HepG2 (cell line): ENCODE results near the gene TMTC4. TPM values are rescaled to one million over a fixed set of nuclear protein-coding genes. Genes with fewer than 3 reads are reported as not detected.

Experiments used
- ATAC-seq: fragments of 200-7000 bp; cut with Tn5 transposase; 3 replicates; pipeline ENCODE4 v1.9.1; 2020; ENCODE audit warnings: mild to moderate bottlenecking, moderate library complexity
- BruUV-seq: library from RNA; stranded (reverse); fragments of 400-500 nt; replicated peaks from 2 replicates; lab custom pipeline; 2021; lab: Mats Ljungman, UMichigan
- CTCF ChIA-PET: fragments of 300-600 bp; formaldehyde crosslinking; extraction: SDS; loops from one replicate; lab custom pipeline; 2021; ENCODE audit warnings: low total read pairs, inconsistent platforms, low intra/inter-chr PET ratio; lab: Yijun Ruan, JAX
- POLR2A ChIA-PET: fragments of 350-600 bp; sonication (Branson Sonifier 250); formaldehyde crosslinking; loops from one replicate; lab custom pipeline; 2020; ENCODE audit warnings: antibody characterized with exemption, inconsistent platforms; lab: Yijun Ruan, JAX
- DNase-seq: peaks from one replicate; pipeline ENCODE4 v3.0.0-alpha.2; 2015; ENCODE audit warnings: low spot score
- FAIRE-seq: peaks from 3 replicates; lab custom pipeline; 2011; peaks lifted over from hg19 to GRCh38; lab: Jason Lieb, UNC
- H2AFZ ChIP-seq: one replicate; pipeline ENCODE4 v1.6.1; 2011; ENCODE audit warnings: low read length, inconsistent platforms
- H3K27ac ChIP-seq: fragments of 300-600 bp; 3 replicates; pipeline ENCODE4 v1.8.0; 2011; ENCODE audit warnings: mixed run types, mild to moderate bottlenecking, mixed read lengths, low read length, inconsistent platforms; ENCODE audit not compliant: insufficient read depth; ENCODE audit errors: extremely low read length
- H3K27me3 ChIP-seq, 2 experiments: fragments of 200-600 bp in 1 of 2; 2 replicates in 1 of 2; 3 replicates in 1 of 2; pipeline versions ENCODE4 v1.6.0 to v1.8.0; 2011; ENCODE audit warnings: low read length in 2 of 2, mild to moderate bottlenecking in 2 of 2, moderate library complexity in 2 of 2, inconsistent platforms in 1 of 2; ENCODE audit not compliant: insufficient read depth in 2 of 2, control insufficient read depth in 1 of 2
- H3K36me3 ChIP-seq, 2 experiments: fragments of 200-600 bp in 1 of 2; replicated peaks in 1 of 2; 2 replicates in 1 of 2; 3 replicates in 1 of 2; pipeline versions ENCODE4 v1.5.1 to v1.8.0; 2011; ENCODE audit warnings: low read length in 2 of 2, inconsistent platforms in 1 of 2; ENCODE audit not compliant: insufficient read depth in 2 of 2, control insufficient read depth in 1 of 2
- H3K4me1 ChIP-seq: 2 replicates; pipeline ENCODE4 v1.5.1; 2012; ENCODE audit warnings: low read length, inconsistent platforms; ENCODE audit not compliant: insufficient read depth
- H3K4me2 ChIP-seq: 2 replicates; pipeline ENCODE4 v1.6.0; 2011; ENCODE audit warnings: low read depth, low read length, inconsistent platforms
- H3K4me3 ChIP-seq, 3 experiments: fragments of 200-600 bp in 1 of 3; sonication (generic), shearing (Covaris generic) in 1 of 3; replicated peaks in 1 of 3; 2 replicates each; pipeline ENCODE4 v1.5.1; 2011 to 2016; ENCODE audit warnings: low read length in 3 of 3, inconsistent platforms in 2 of 3, low read depth in 2 of 3, mild to moderate bottlenecking in 2 of 3, control low read depth in 1 of 3, mixed read lengths in 1 of 3; ENCODE audit not compliant: insufficient read depth in 1 of 3
- H3K79me2 ChIP-seq: one replicate; pipeline ENCODE4 v1.6.1; 2011; ENCODE audit warnings: low read length, inconsistent platforms; ENCODE audit not compliant: insufficient read depth
- H3K9ac ChIP-seq: 2 replicates; pipeline ENCODE4 v1.6.0; 2011; ENCODE audit warnings: mild to moderate bottlenecking, low read depth, low read length, inconsistent platforms; ENCODE audit not compliant: insufficient read depth
- H3K9me3 ChIP-seq: 2 replicates; pipeline ENCODE4 v1.5.1; 2012; ENCODE audit warnings: mild to moderate bottlenecking, low read length
- H4K20me1 ChIP-seq: 2 replicates; pipeline ENCODE4 v1.6.0; 2011; ENCODE audit warnings: inconsistent platforms, mild to moderate bottlenecking, low read length, moderate library complexity; ENCODE audit not compliant: insufficient read depth
- ATF1 ChIP-seq: IDR thresholded peaks from 2 replicates; pipeline ENCODE4 v1.6.1; 2016; ENCODE audit warnings: mild to moderate bottlenecking, control low read depth
- FOXO4 ChIP-seq: sonication (generic); formaldehyde crosslinking; conservative IDR thresholded peaks from 2 replicates; pipeline ENCODE4 v1.8.1; 2023; ENCODE audit warnings: missing genetic modification reagents
- GABPA ChIP-seq, 2 experiments: IDR thresholded peaks; 2 replicates each; pipeline ENCODE4 v1.6.1; 2011 to 2016; ENCODE audit warnings: low read depth in 2 of 2, low read length in 1 of 2, missing biosample characterization in 1 of 2, missing genetic modification characterization in 1 of 2
- MYC ChIP-seq: sonication (generic); formaldehyde crosslinking; IDR thresholded peaks from 2 replicates; pipeline ENCODE4 v1.9.0; 2021; ENCODE audit warnings: missing genetic modification reagents, borderline replicate concordance
- NFIB ChIP-seq: sonication (generic); formaldehyde crosslinking; IDR thresholded peaks from 2 replicates; pipeline ENCODE4 v1.9.0; 2021; ENCODE audit warnings: missing genetic modification reagents, mild to moderate bottlenecking, borderline replicate concordance
- NR3C1 ChIP-seq: sonication (generic); formaldehyde crosslinking; IDR thresholded peaks from 2 replicates; pipeline ENCODE4 v1.4.0; 2020; ENCODE audit warnings: missing genetic modification reagents
- POLR2AphosphoS2 ChIP-seq: IDR thresholded peaks from 2 replicates; pipeline ENCODE4 v1.6.1; 2011; ENCODE audit warnings: low read depth, low read length, improper control_type of control experiment
- RAD51 ChIP-seq: fragments of 450-650 bp; IDR thresholded peaks from 2 replicates; pipeline ENCODE4 v1.6.1; 2016; ENCODE audit warnings: borderline replicate concordance
- SPEN ChIP-seq: sonication (generic); formaldehyde crosslinking; IDR thresholded peaks from 2 replicates; pipeline ENCODE4 v1.5.1; 2020; ENCODE audit warnings: low read depth, mild to moderate bottlenecking, missing genetic modification reagents
- SSRP1 ChIP-seq: IDR thresholded peaks from 2 replicates; pipeline ENCODE4 v1.6.1; 2016; ENCODE audit warnings: control low read depth
- TFDP1 ChIP-seq: IDR thresholded peaks from 2 replicates; pipeline ENCODE4 v1.6.1; 2016; ENCODE audit warnings: missing compliant biosample characterization, missing genetic modification reagents, borderline replicate concordance
- ZBTB44 ChIP-seq: sonication (generic); formaldehyde crosslinking; IDR thresholded peaks from 2 replicates; pipeline ENCODE4 v1.4.0; 2020; ENCODE audit warnings: missing genetic modification reagents
- ZNF432 ChIP-seq: sonication (generic); formaldehyde crosslinking; IDR thresholded peaks from 2 replicates; pipeline ENCODE4 v1.5.0; 2020; ENCODE audit warnings: missing genetic modification reagents, mild to moderate bottlenecking, borderline replicate concordance
- ZNF496 ChIP-seq: sonication (generic); formaldehyde crosslinking; IDR thresholded peaks from 2 replicates; pipeline ENCODE4 v1.8.1; 2023; ENCODE audit warnings: mild to moderate bottlenecking, moderate library complexity, missing genetic modification reagents; ENCODE audit not compliant: insufficient replicate concordance
- ZNF563 ChIP-seq: sonication (generic); formaldehyde crosslinking; IDR thresholded peaks from 2 replicates; pipeline ENCODE4 v1.8.0; 2022; ENCODE audit warnings: mild to moderate bottlenecking, moderate library complexity, missing genetic modification reagents
- ZNF777 ChIP-seq: sonication (generic); formaldehyde crosslinking; IDR thresholded peaks from 2 replicates; pipeline ENCODE4 v1.4.0; 2020; ENCODE audit warnings: missing genetic modification reagents
- WGBS: methylation state at CpG from one replicate; pipeline ENCODE4 v1.1.6; 2017; ENCODE audit warnings: low lambda C conversion rate; 5-methylcytosine and 5-hydroxymethylcytosine counted together
- in situ Hi-C: cut with HindIII; loops from 2 replicates; pipeline ENCODE4 v1.10.0; 2017; ENCODE audit warnings: low pct_unique_long_range_greater_than_20kb; ENCODE audit not compliant: extremely low pct_ligation_motif_present
- intact Hi-C: fragments of 100-400 bp; cut with micrococcal nuclease; formaldehyde crosslinking; loops from one replicate; pipeline ENCODE4 v1.10.0; 2022; ENCODE audit not compliant: unreplicated experiment
- polyA plus RNA-seq, 8 experiments: library from polyadenylated mRNA; depleted of rRNA in 3 of 8; stranded (reverse) in 7 of 8; unstranded in 1 of 8; fragments of >200 nt; fragmentation: Illumina TruSeq in 4 of 8; extraction: Trizol in 4 of 8; gene quantifications; 2 replicates each; pipeline versions ENCODE4 v1.2.1 to v1.2.3, GENCODE V29; 2011 to 2016; ENCODE audit warnings: low read depth in 4 of 8, missing spikeins in 1 of 8, mixed read lengths in 1 of 8; ENCODE audit not compliant: insufficient read depth in 1 of 8
- total RNA-seq, 5 experiments: library from RNA; depleted of rRNA; stranded (reverse); fragments of >200 nt; fragmentation: Illumina TruSeq; extraction: Trizol; gene quantifications; 2 replicates each; pipeline ENCODE4 v1.2.3, GENCODE V29; 2016; ENCODE audit warnings: low read depth in 1 of 5

The TMTC4 gene
- total and polyA plus RNA-seq, 2 of the 13 experiments (the other 11 are each of a cell fraction or from before 2014, with no cell fraction given), result 16.0 to 22.6 TPM

- POLR2A ChIA-PET, result no interaction called here
- ATAC-seq (no peak), FAIRE-seq (no peak), DNase-seq (no peak)
- Histone ChIP-seq H3K27me3 (no peaks in the 10 kb centered on the region), H3K4me2 (no peak overlapping the region), H2AFZ (no peak overlapping the region), H3K9ac (no peak overlapping the region), H3K9me3 (no peaks in the 10 kb centered on the region), H3K4me3 (no peak overlapping the region), H3K79me2 (no peaks in the 10 kb centered on the region), H3K4me1 (peaks cover 3% of the 10 kb centered on the region; the same call in 1 of the 2 replicates), H3K36me3 (peaks cover 6 to 39% of the 10 kb centered on the region in 2 experiments; a peak in 4 of 5 replicates), H3K27ac (no peak overlapping the region), H4K20me1 (no peaks in the 10 kb centered on the region)
- no TSS peak for BruUV-seq
- CTCF ChIA-PET, result no interaction called here
- intact Hi-C loops, result no loop called here
- 95% methylated on average over 9 of the region's 9 CpGs for WGBS
- in situ Hi-C loops, result no loop called here
- TF ChIP-seq ZNF496, result no peak
- no peak for TF ChIP-seq SSRP1
- no peak for TF ChIP-seq MYC (CRISPR knock-in tag)
- no peak for TF ChIP-seq POLR2AphosphoS2
- TF ChIP-seq SPEN, result no peak
Observed at GRCh38 chr13:100625447-100625846, 49.1 kb downstream of the TMTC4 start.

- DNase-seq, result no peak
- in situ Hi-C loops, result no loop called here
- Histone ChIP-seq H3K9ac (no peak overlapping the region), H3K4me1 (no peaks in the 10 kb centered on the region), H2AFZ (no peak overlapping the region), H4K20me1 (no peaks in the 10 kb centered on the region), H3K9me3 (no peaks in the 10 kb centered on the region), H3K36me3 (peaks cover 4 to 12% of the 10 kb centered on the region in 2 experiments; a peak in 3 of 5 replicates), H3K4me3 (no peak overlapping the region), H3K27ac (no peak overlapping the region), H3K27me3 (no peaks in the 10 kb centered on the region), H3K79me2 (no peaks in the 10 kb centered on the region), H3K4me2 (no peak overlapping the region)
- no peak for ATAC-seq
- no TSS peak for BruUV-seq
- CTCF ChIA-PET, result no interaction called here
- 94% methylated on average over 4 of the region's 4 CpGs for WGBS
- POLR2A ChIA-PET, result no interaction called here
- no peak for FAIRE-seq
- intact Hi-C loops, result no loop called here
- no peak for TF ChIP-seq ZNF777 (CRISPR knock-in tag)
- no peak for TF ChIP-seq FOXO4 (CRISPR knock-in tag)
- no peak for TF ChIP-seq GABPA (IDR thresholded peaks at IDR 0.05; ENCODE audit: low read depth, low read length)
- TF ChIP-seq GABPA (CRISPR knock-in tag; IDR thresholded peaks at IDR 0.05; ENCODE audit: low read depth), result no peak
- TF ChIP-seq ZNF432 (CRISPR knock-in tag), result no peak
- no peak for TF ChIP-seq NFIB (CRISPR knock-in tag)
- no peak for TF ChIP-seq ZNF563 (CRISPR knock-in tag)
- no peak for TF ChIP-seq ATF1
- TF ChIP-seq TFDP1 (CRISPR knock-in tag), result no peak
- TF ChIP-seq RAD51, result no peak
- no peak for TF ChIP-seq NR3C1 (CRISPR knock-in tag)
- TF ChIP-seq ZBTB44 (CRISPR knock-in tag), result no peak
Observed at GRCh38 chr13:100620792-100621191, 53.8 kb downstream of the TMTC4 start.
